GM18867 (cell line): Measurements from ENCODE around the gene VWA5B1.

Experiments
- ATAC-seq: cut with Tn5 transposase; IDR thresholded peaks from one replicate; pipeline ENCODE4 v1.9.1; 2021; ENCODE audit warnings: mild to moderate bottlenecking, moderate library complexity; ENCODE audit not compliant: unreplicated experiment

VWA5B1 gene

DNA sequence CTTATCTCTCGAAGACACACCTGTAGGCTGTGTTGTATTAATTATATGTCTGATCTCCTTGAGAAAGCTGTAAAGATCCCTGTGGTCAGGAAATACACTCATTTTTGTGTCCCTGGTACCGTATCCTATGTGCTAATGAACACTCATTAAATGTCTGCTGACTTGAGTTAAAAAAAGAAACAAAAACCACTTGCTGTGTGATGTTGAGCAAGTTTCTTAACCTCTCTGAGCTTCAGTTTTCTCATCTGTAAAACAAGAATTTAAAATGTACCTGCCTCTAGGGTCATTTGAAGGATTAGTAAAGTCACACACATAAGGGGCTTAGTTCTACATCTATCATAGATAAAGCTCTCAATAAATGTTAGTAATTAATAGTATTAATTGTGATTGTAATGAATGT is 91.3 kb downstream of the VWA5B1 start:
- no peak for ATAC-seq

DNA sequence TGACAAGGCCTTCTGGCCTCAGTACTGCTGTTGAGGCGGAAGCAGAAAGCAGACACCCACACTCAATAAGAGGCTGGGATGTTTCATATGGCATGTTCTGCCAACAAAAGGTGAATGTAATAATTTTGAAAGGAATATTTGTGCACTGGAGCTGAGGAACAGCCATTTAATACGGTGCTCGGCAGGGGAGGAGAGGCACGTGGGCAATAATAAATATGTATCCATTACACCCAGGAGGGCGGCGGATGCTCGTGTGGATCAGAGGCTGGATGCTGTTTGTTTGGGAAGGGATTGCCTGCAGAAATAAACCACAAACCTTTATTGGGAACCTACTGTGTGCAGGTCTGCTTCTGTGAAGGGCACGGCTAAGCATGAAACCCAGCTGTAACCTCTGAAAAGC is 92.0 kb downstream of the VWA5B1 start:
- ATAC-seq: no peak

DNA sequence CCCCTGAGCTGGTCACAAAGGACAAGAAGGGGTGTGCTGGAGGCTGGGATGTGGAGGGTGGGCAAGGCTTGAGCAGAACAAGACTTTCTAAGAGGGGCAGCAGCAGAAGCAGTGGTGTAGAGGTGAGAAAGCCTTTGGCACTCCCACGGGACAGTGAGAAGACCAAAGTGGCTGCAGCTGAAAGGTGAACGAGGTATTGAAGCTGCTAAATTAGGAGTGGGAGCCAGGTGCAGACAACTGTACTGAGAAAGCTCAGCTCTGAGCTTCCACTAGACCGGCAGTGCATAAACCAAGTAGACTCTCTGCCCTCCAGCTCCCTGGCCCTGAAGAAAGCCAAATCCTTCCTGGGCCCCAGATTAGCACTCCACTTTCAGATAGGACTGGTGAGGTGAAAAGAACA is 93.0 kb downstream of the VWA5B1 start:
- ATAC-seq: no peak

- no peak for ATAC-seq
Measured at GRCh38 chr1:20385630-20386029, 95.0 kb downstream of the VWA5B1 start.

DNA sequence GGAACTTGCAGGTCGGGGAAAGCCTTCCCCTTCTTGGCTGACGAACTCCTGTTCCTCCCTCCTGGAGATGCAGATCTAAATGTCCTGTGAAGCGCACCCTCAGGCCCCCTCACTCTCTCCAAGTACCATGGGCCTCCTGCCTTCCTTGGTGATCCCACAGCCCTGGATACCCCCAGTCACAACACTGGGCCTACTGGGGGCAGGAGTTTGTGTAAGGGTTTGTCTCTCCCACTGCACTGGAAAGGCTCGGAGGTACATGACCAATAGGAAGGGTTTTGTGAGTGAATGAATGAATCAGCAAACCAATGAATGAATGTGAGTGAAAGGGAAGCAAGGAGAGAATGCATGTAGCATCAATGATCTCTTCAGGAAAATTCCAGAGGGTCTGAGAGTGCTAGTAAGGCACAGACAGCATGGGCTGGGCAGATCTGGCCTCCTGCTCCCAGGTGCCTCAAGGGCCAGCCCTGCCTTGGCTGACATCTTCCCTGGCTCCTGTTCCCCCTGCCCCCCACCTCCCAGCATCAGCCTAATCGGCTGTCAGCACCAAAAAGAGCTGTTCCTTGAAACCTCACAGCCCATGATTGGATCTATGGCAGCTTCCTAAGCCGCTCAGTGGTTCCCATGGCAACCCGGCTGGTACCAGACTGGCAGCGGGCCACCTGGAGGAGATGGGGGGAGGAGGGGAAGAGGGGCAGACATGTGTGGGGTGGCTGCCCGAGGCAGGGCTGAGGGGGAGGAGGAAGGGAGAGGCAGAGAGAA is 95.8 kb downstream of the VWA5B1 start:
- ATAC-seq: no peak

GRCh38 chr1:20389571-20389970 is 98.9 kb downstream of the VWA5B1 start:
- ATAC-seq: no peak

GRCh38 chr1:20390589-20391331 is 100.1 kb downstream of the VWA5B1 start:
- no peak for ATAC-seq

DNA sequence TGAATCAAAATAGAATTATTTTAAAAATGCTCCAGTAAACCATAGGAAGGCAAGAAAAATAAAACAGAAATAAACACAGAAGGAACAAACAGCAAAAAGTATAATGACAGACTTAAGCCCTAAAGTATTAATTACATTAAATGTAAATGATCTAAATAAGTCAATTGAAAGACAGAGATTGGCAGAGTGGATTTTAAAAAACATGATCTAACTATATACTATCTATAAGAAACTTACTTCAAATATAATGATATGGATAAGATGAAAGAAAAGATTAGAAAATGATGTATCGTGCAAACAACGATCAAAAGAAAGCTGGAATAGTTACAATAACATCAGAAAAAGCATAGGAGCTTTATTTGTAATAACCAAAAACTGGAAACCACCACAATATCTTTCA is 104.6 kb downstream of the VWA5B1 start:
- ATAC-seq: no peak

DNA sequence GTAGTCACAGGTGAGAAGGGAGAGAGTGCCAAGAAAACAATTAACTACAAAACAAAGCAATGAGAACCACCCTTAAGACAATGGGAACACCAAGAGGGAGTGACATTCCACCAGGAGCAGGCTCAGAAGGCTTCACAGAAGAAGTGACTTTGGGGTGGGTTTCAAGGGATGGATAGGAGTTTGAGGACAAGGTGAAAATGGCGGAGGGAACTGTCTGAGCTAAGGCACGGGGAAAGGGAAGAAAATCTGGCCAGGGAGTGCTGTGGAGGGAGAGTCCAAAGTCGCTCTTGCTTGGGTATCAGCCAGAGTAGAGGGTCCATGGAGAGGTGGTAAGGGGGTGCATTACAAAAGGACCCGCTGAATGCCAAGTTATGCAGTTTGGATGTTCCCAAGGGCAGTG is 108.1 kb downstream of the VWA5B1 start:
- no peak for ATAC-seq

DNA sequence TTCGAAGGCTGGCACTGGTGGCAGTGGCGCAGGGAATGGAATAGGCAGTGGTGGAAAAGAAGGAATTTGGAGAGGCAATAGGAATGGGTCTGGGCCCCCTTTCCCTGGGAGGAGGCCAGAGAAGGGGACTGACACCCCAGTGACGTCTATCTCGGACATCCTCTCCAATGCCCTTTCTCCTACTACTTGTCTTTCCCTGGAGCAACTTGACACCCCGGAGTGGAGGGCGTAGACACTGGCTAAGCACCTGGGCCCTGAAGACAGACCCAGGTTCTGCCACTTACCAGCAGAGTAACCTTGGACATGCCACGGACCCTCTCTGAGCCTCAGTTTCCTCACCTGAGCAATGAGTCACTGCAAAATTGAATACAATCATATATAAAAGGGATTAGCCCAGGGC is 108.5 kb downstream of the VWA5B1 start:
- ATAC-seq: no peak

GRCh38 chr1:20399606-20400180 is 109.0 kb downstream of the VWA5B1 start:
- ATAC-seq: no peak

GRCh38 chr1:20400341-20401177 is 109.9 kb downstream of the VWA5B1 start:
- ATAC-seq: no peak

DNA sequence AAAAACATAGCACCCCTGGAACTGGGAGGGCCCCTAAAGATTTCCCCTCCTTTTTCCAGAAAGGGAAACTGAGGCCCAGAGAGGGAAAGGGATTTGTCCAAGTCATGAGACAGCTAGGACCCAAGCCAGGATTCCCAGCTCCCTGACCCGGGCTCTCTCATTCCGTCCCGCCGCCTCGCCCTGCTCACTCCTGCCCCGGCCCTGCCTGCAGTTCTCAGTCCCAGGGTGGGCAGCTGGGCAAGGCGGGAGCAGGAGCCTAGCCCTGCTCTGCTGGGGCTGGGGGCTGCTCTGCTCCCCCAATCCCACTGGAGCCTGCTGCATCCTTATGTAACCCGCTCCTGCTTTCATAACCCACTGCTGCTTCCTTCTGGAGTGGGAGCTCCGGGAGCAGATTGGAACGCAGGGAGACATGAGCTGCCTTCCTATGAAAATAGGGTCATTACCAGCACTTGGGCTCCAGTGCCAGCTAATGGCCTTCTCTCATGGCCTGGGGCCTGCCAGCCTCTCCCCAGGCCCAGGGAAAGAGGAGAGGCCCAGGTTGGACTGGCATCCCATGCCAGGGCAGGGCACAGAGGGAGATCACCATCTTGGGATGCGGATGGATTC is 110.8 kb downstream of the VWA5B1 start:
- no peak for ATAC-seq

DNA sequence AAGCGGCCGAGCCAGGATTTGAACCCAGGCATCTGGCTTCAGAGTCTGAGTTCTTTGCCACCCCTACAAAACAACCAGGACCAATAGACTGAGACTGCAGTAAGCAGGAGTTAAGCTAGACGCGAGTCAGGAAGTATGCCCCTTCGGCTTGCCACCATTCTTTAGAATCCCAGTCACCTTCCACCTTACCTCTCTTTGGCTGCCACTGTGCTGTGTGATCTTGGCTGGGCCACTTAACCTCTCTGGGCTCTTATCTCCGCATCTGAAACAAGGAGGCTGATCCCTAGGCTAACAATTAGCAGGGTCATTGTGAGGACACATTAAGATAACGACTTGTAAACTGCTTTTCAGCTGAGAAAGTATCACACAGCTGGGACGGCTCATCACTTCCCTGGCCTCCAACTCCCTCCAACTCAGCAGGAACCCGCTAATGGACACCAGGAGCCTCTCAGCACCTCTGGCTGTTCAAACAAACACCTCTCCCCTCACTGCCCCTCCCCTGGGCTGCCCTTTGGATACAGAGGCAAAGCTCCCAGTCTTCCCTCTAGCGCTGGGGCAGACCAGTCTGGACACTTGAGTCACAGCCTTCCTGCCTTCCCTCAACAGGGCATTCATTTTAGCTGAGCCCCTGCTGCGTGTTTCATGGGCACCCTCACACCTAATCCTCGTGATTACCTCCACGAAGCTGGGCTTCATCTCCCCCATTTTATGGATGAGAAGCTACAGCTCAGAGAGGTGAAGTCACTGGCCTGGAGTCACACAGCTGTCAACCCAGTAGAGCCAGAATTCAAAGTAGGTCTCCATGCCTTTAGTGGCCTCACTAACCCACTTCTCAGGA is 112.1 kb downstream of the VWA5B1 start:
- ATAC-seq: no peak

DNA sequence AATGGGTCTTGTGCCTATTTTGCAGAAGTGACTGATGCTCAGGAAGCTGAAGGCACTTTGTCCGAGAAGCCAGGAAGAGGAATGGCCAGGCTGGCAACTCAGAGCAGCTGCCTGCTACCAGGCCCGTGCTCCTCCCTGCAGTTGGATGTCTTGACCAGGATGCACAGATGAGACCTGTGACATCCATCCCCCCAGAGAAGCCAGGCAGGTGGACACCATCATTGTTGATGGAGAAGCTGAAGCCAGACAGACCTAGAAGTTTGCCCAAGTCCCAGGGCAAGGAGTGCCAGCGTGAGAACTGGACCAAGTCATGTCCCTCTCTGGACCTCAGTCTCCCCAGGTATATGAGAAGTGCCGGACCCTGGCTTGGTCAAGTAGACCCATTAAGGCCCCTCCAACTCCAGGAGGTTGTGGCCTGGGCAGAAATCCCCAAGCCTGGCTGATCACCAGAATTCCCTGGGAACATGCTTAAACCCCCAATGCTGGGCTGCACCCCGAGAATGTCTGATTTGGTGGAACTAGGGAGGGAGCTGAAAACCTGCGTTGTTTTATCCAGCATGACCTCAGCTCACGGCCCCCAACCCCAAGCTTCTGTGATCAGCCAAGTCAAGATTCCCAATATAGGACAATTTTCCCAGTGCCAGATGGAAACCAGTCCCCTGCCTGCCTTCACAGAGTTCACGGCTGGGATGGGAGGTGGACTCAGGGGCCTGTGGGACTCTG is 112.9 kb downstream of the VWA5B1 start:
- ATAC-seq: no peak

DNA sequence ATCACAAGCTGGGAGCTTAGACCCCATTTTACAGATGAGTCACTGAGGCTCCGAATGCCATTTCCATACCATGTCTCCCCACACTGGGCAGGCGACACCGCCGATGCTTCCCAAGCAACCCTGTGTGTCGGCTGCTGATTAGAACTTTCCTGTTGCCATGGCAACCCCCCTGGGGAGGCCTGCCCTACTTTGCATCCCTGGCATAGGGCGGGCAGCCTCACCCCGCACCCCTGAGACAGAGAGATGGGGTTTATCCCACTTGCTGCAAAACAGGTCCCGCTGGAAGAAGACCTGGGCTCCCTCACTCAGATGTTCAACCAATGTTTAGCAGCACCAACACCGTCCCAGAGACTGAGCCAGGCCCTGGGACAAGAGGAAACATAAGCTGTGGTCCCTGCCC is 113.8 kb downstream of the VWA5B1 start:
- ATAC-seq: no peak
